NCI-H510A (cell line): ENCODE results near the gene CAPN14.

Experiments
- DNase-seq: peaks from one replicate; lab custom pipeline; 2025; lab: John Stamatoyannopoulos, UW

CAPN14 gene

GRCh38 chr2:31217465-31218200 lies at the start of gene CAPN14:
Gene CAPN14, minus strand, starts transcription at chr2:31217515. Its CDS starts 12,068 bp downstream, at chr2:31205447.
- no peak for DNase-seq

GRCh38 chr2:31266804-31267203 lies 49.5 kb upstream of the CAPN14 start:
- no peak for DNase-seq

- DNase-seq, result no peak
Observed at GRCh38 chr2:31265234-31265633, 47.9 kb upstream of the CAPN14 start.

- no peak for DNase-seq
Observed at GRCh38 chr2:31263636-31264190, 46.4 kb upstream of the CAPN14 start.

GRCh38 chr2:31260870-31261269 lies 43.6 kb upstream of the CAPN14 start:
- DNase-seq, result no peak

- no peak for DNase-seq
Observed at GRCh38 chr2:31259075-31259474, 41.8 kb upstream of the CAPN14 start.

- no peak for DNase-seq
Observed at GRCh38 chr2:31258351-31258750, 41.0 kb upstream of the CAPN14 start.

- DNase-seq, result peak; percentile 61
Observed at GRCh38 chr2:31256611-31257382, 39.5 kb upstream of the CAPN14 start.

GRCh38 chr2:31255911-31256571 lies 38.7 kb upstream of the CAPN14 start:
- DNase-seq, result no peak

GRCh38 chr2:31254237-31255203 lies 37.2 kb upstream of the CAPN14 start:
- no peak for DNase-seq

- DNase-seq, result peak; percentile 25
Observed at GRCh38 chr2:31253356-31254131, 36.2 kb upstream of the CAPN14 start.

GRCh38 chr2:31251851-31252250 lies 34.5 kb upstream of the CAPN14 start:
- DNase-seq, result no peak

GRCh38 chr2:31251018-31251417 lies 33.7 kb upstream of the CAPN14 start:
- no peak for DNase-seq

GRCh38 chr2:31249009-31249690 lies 31.8 kb upstream of the CAPN14 start:
- DNase-seq, result no peak

GRCh38 chr2:31248139-31248538 lies 30.8 kb upstream of the CAPN14 start:
- DNase-seq, result no peak

- DNase-seq, result no peak
Observed at GRCh38 chr2:31247711-31248110, 30.4 kb upstream of the CAPN14 start.

GRCh38 chr2:31246184-31246852 lies 29.0 kb upstream of the CAPN14 start:
- DNase-seq, result no peak

GRCh38 chr2:31244101-31244500 lies 26.8 kb upstream of the CAPN14 start:
- DNase-seq, result no peak

- no peak for DNase-seq
Observed at GRCh38 chr2:31243053-31243452, 25.7 kb upstream of the CAPN14 start.
